HCT116 (cell line): ENCODE results near the gene TACR3. TPM values are rescaled to one million over a fixed set of nuclear protein-coding genes. Genes with fewer than 3 reads are reported as not detected.

Source experiments
- ATAC-seq: fragments of 200-7000 bp; cut with Tn5 transposase; 2 replicates; pipeline ENCODE4 v1.9.1; 2020; ENCODE audit warnings: mild to moderate bottlenecking, moderate library complexity
- BruUV-seq: library from RNA; stranded (reverse); fragments of 400-500 nt; replicated peaks from 2 replicates; lab custom pipeline; 2021; lab: Mats Ljungman, UMichigan
- CTCF ChIA-PET: fragments of 300-600 bp; sonication (Branson Sonifier 250); formaldehyde crosslinking; loops from one replicate; lab custom pipeline; 2021; ENCODE audit warnings: antibody characterized with exemption; lab: Charles Lee
- POLR2A ChIA-PET: fragments of 300-600, 350-600 bp; sonication (Branson Sonifier 250); formaldehyde crosslinking; loops from one replicate; lab custom pipeline; 2021; ENCODE audit warnings: antibody characterized with exemption; lab: Charles Lee
- RAD21 ChIA-PET, 2 experiments: fragments of 300-600 bp; sonication (Branson Sonifier 250); formaldehyde crosslinking; loops; one replicate each; lab custom pipeline; 2023; ENCODE audit warnings: low total read pairs in 2 of 2; ENCODE audit not compliant: uncharacterized antibody in 2 of 2, unreplicated experiment in 2 of 2, low non-redundant PET in 1 of 2; lab: Charles Lee
- DNase-seq: peaks from one replicate; pipeline ENCODE4 v3.0.0-alpha.2; 2010; ENCODE audit warnings: low read depth, low spot score
- H2AFZ ChIP-seq: fragments of 200-600 bp; shearing (Covaris generic), sonication (generic); 2 replicates; pipeline ENCODE4 v1.6.1; 2017; ENCODE audit warnings: low read depth, mixed run types, mixed read lengths, antibody characterized with exemption, low read length; ENCODE audit not compliant: poor library complexity, severe bottlenecking
- H3K27ac ChIP-seq: 2 replicates; pipeline ENCODE4 v1.5.1; 2012; ENCODE audit warnings: low read depth, low read length
- H3K27me3 ChIP-seq: fragments of 200-600 bp; sonication (generic); 2 replicates; pipeline ENCODE4 v1.6.1; 2016; ENCODE audit warnings: mixed run types, low read length, mixed read lengths; ENCODE audit not compliant: insufficient read depth
- H3K36me3 ChIP-seq, 2 experiments: fragments of 200-500 bp in 1 of 2; fragments of 200-600 bp in 1 of 2; sonication (Bioruptor generic) in 1 of 2; sonication (generic) in 1 of 2; 2 replicates each; pipeline versions ENCODE4 v1.5.1 to v1.6.1; 2014 to 2016; ENCODE audit warnings: low read length in 2 of 2, inconsistent platforms in 1 of 2, mixed read lengths in 1 of 2, mixed run types in 1 of 2; ENCODE audit not compliant: insufficient read depth in 2 of 2, control insufficient read depth in 1 of 2
- H3K4me1 ChIP-seq, 2 experiments: fragments of 200-600 bp in 1 of 2; sonication (generic) in 1 of 2; 2 replicates each; pipeline versions ENCODE4 v1.5.1 to v1.6.1; 2012 to 2017; ENCODE audit warnings: low read length in 2 of 2, inconsistent platforms in 1 of 2, mild to moderate bottlenecking in 1 of 2, mixed read lengths in 1 of 2, mixed run types in 1 of 2, moderate library complexity in 1 of 2; ENCODE audit not compliant: insufficient read depth in 2 of 2, control insufficient read depth in 1 of 2
- H3K4me2 ChIP-seq: fragments of 200-600 bp; sonication (generic); 2 replicates; pipeline ENCODE4 v1.6.1; 2017; ENCODE audit warnings: mixed run types, low read length, mixed read lengths
- H3K4me3 ChIP-seq, 2 experiments: fragments of 200-600 bp in 1 of 2; sonication (generic) in 1 of 2; replicated peaks in 1 of 2; 2 replicates each; pipeline ENCODE4 v1.5.1; 2011 to 2016; ENCODE audit warnings: low read length in 2 of 2, control low read depth in 1 of 2, low read depth in 1 of 2, mild to moderate bottlenecking in 1 of 2, mixed read lengths in 1 of 2, mixed run types in 1 of 2
- H3K79me2 ChIP-seq: fragments of 200-600 bp; sonication (generic); 2 replicates; pipeline ENCODE4 v1.6.1; 2017; ENCODE audit warnings: mild to moderate bottlenecking, mixed run types, low read length, moderate library complexity, mixed read lengths; ENCODE audit not compliant: insufficient read depth
- H3K9ac ChIP-seq: fragments of 200-600 bp; sonication (generic); 2 replicates; pipeline ENCODE4 v1.6.1; 2016; ENCODE audit warnings: low read length, mixed read lengths
- H3K9me2 ChIP-seq: fragments of 200-600 bp; sonication (generic), shearing (Covaris generic); 2 replicates; pipeline ENCODE4 v1.6.1; 2017; ENCODE audit warnings: mixed run types, mild to moderate bottlenecking, moderate library complexity; ENCODE audit not compliant: insufficient read depth
- H3K9me3 ChIP-seq, 2 experiments: fragments of 200-500 bp in 1 of 2; fragments of 200-600 bp in 1 of 2; sonication (Bioruptor generic) in 1 of 2; sonication (generic) in 1 of 2; 2 replicates each; pipeline ENCODE4 v1.6.1; 2014 to 2017; ENCODE audit warnings: low read length in 2 of 2, mixed read lengths in 2 of 2, inconsistent platforms in 1 of 2, low read depth in 1 of 2, mild to moderate bottlenecking in 1 of 2, mixed run types in 1 of 2, moderate library complexity in 1 of 2; ENCODE audit not compliant: control insufficient read depth in 1 of 2, insufficient read depth in 1 of 2
- H4K20me1 ChIP-seq: fragments of 200-600 bp; sonication (generic), shearing (Covaris generic); 2 replicates; pipeline ENCODE4 v1.6.1; 2017; ENCODE audit warnings: mixed run types, mild to moderate bottlenecking, moderate library complexity; ENCODE audit not compliant: insufficient read depth
- ATF3 ChIP-seq: IDR thresholded peaks from 2 replicates; pipeline ENCODE4 v1.6.1; 2012
- CEBPB ChIP-seq: IDR thresholded peaks from 2 replicates; pipeline ENCODE4 v1.6.1; 2012; ENCODE audit warnings: low read depth
- EGR1 ChIP-seq: IDR thresholded peaks from 2 replicates; pipeline ENCODE4 v1.6.1; 2012; ENCODE audit warnings: low read depth
- EZH2 ChIP-seq: fragments of 200-600 bp; sonication (generic); IDR thresholded peaks from 2 replicates; pipeline ENCODE4 v1.6.1; 2017; ENCODE audit warnings: antibody characterized with exemption, mixed run types
- EZH2phosphoT487 ChIP-seq: fragments of 200-600 bp; IDR thresholded peaks from 2 replicates; pipeline ENCODE4 v1.6.1; 2018; ENCODE audit warnings: antibody characterized with exemption, borderline replicate concordance
- FOSL1 ChIP-seq: IDR thresholded peaks from 2 replicates; pipeline ENCODE4 v1.6.1; 2012; ENCODE audit warnings: low read depth
- POLR2A ChIP-seq: IDR thresholded peaks from 2 replicates; pipeline ENCODE4 v1.7.0; 2011; ENCODE audit warnings: borderline replicate concordance; ENCODE audit not compliant: insufficient read depth, insufficient read length; ENCODE audit errors: extremely low read depth
- POLR2AphosphoS5 ChIP-seq: IDR thresholded peaks from 2 replicates; pipeline ENCODE4 v1.6.1; 2011; ENCODE audit warnings: mild to moderate bottlenecking, low read depth, low read length, moderate library complexity
- SIN3A ChIP-seq: IDR thresholded peaks from 2 replicates; pipeline ENCODE4 v1.6.1; 2012; ENCODE audit warnings: low read depth
- SP1 ChIP-seq: IDR thresholded peaks from 2 replicates; pipeline ENCODE4 v1.6.1; 2012; ENCODE audit warnings: low read depth
- SRF ChIP-seq: IDR thresholded peaks from 2 replicates; pipeline ENCODE4 v1.6.1; 2012; ENCODE audit warnings: low read depth
- ZFX ChIP-seq: fragments of 450-650 bp; IDR thresholded peaks from 2 replicates; pipeline ENCODE4 v1.6.1; 2017
- ZNF274 ChIP-seq: fragments of 200-500 bp; sonication (Bioruptor generic); IDR thresholded peaks from 2 replicates; pipeline ENCODE4 v1.6.1; 2014; ENCODE audit warnings: mild to moderate bottlenecking, low read depth, low read length, inconsistent platforms
- intact Hi-C: fragments of 100-400 bp; cut with micrococcal nuclease; formaldehyde crosslinking; loops from 2 replicates; pipeline ENCODE4 v1.10.0; 2022
- total RNA-seq: library from RNA; stranded (reverse); gene quantifications from one replicate; pipeline ENCODE4 v1.2.1, GENCODE V29; 2021; ENCODE audit not compliant: unreplicated experiment
- TF ChIP-seq, protein P1 (sequence below): IDR thresholded peaks from 2 replicates; pipeline ENCODE4 v1.6.1; 2011; ENCODE audit warnings: mild to moderate bottlenecking, low read length, moderate library complexity; ENCODE audit not compliant: insufficient replicate concordance; ENCODE audit errors: extremely low read depth
- TF ChIP-seq, protein P2 (sequence below), 3 experiments: fragments of 200-600 bp in 1 of 3; sonication (generic) in 1 of 3; IDR thresholded peaks in 2 of 3; conservative IDR thresholded peaks in 1 of 3; 2 replicates each; pipeline ENCODE4 v1.5.1; 2012 to 2017; ENCODE audit warnings: low read depth in 2 of 3, low read length in 2 of 3, antibody characterized with exemption in 1 of 3, borderline replicate concordance in 1 of 3, control low read depth in 1 of 3, mild to moderate bottlenecking in 1 of 3, mixed read lengths in 1 of 3, mixed run types in 1 of 3, moderate library complexity in 1 of 3; ENCODE audit not compliant: insufficient read depth in 1 of 3

TACR3 gene
- total RNA-seq, 1 experiment from 2014 or later = not detected

- no peaks in the 10 kb centered on the region for H3K4me1 ChIP-seq
- H3K9me2 ChIP-seq = no peaks in the 10 kb centered on the region
- intact Hi-C loops = no loop called here
- no peak for TF ChIP-seq SP1
- TF ChIP-seq, all 23 proteins: peak for 0
- CTCF ChIA-PET = no interaction called here
- no peak overlapping the region for H3K27ac ChIP-seq
- BruUV-seq = no TSS peak
- H3K9me3 ChIP-seq = no peaks in the 10 kb centered on the region
- POLR2A ChIA-PET = no interaction called here
- H3K4me2 ChIP-seq = no peak overlapping the region
- H3K9ac ChIP-seq = no peak overlapping the region
- no peak for DNase-seq
- H3K4me3 ChIP-seq = no peak overlapping the region
- ATAC-seq = no peak
- H3K36me3 ChIP-seq = no peaks in the 10 kb centered on the region
- no peak overlapping the region for H2AFZ ChIP-seq
- H3K27me3 ChIP-seq = no peaks in the 10 kb centered on the region
- no peaks in the 10 kb centered on the region for H4K20me1 ChIP-seq
- H3K79me2 ChIP-seq = no peaks in the 10 kb centered on the region
- RAD21 ChIA-PET = no interaction called here
Measured at GRCh38 chr4:103692615-103693014, 27.2 kb downstream of the TACR3 start.

GRCh38 chr4:103673983-103674382 lies 45.8 kb downstream of the TACR3 start:
- TF ChIP-seq EGR1 = no peak
- TF ChIP-seq, protein P1, sequence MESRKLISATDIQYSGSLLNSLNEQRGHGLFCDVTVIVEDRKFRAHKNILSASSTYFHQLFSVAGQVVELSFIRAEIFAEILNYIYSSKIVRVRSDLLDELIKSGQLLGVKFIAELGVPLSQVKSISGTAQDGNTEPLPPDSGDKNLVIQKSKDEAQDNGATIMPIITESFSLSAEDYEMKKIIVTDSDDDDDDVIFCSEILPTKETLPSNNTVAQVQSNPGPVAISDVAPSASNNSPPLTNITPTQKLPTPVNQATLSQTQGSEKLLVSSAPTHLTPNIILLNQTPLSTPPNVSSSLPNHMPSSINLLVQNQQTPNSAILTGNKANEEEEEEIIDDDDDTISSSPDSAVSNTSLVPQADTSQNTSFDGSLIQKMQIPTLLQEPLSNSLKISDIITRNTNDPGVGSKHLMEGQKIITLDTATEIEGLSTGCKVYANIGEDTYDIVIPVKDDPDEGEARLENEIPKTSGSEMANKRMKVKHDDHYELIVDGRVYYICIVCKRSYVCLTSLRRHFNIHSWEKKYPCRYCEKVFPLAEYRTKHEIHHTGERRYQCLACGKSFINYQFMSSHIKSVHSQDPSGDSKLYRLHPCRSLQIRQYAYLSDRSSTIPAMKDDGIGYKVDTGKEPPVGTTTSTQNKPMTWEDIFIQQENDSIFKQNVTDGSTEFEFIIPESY = no peak
- TF ChIP-seq ATF3 = no peak
- TF ChIP-seq EZH2phosphoT487 = no peak
- no peak for TF ChIP-seq CEBPB
- no peak for TF ChIP-seq ZFX
- TF ChIP-seq SIN3A = no peak
- TF ChIP-seq FOSL1 = no peak
- TF ChIP-seq EZH2 = no peak
- TF ChIP-seq POLR2AphosphoS5 = no peak
- TF ChIP-seq SRF = no peak
- TF ChIP-seq, protein P2, sequence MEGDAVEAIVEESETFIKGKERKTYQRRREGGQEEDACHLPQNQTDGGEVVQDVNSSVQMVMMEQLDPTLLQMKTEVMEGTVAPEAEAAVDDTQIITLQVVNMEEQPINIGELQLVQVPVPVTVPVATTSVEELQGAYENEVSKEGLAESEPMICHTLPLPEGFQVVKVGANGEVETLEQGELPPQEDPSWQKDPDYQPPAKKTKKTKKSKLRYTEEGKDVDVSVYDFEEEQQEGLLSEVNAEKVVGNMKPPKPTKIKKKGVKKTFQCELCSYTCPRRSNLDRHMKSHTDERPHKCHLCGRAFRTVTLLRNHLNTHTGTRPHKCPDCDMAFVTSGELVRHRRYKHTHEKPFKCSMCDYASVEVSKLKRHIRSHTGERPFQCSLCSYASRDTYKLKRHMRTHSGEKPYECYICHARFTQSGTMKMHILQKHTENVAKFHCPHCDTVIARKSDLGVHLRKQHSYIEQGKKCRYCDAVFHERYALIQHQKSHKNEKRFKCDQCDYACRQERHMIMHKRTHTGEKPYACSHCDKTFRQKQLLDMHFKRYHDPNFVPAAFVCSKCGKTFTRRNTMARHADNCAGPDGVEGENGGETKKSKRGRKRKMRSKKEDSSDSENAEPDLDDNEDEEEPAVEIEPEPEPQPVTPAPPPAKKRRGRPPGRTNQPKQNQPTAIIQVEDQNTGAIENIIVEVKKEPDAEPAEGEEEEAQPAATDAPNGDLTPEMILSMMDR (IDR thresholded peaks at IDR 0.05 in 2 of 3, conservative IDR thresholded peaks at IDR 0.05 in 1 of 3; ENCODE audit: borderline replicate concordance in 1 of 3, insufficient read depth in 1 of 3, low read depth in 2 of 3, low read length in 2 of 3) = no peak
- no peak for TF ChIP-seq POLR2A
- TF ChIP-seq ZNF274 = no peak
- H3K4me1 ChIP-seq = no peaks in the 10 kb centered on the region
- H4K20me1 ChIP-seq = no peaks in the 10 kb centered on the region
- no peak overlapping the region for H2AFZ ChIP-seq
- BruUV-seq = no TSS peak
- H3K9me2 ChIP-seq = no peaks in the 10 kb centered on the region
- H3K9ac ChIP-seq = no peak overlapping the region
- ATAC-seq (no peak), DNase-seq (no peak)
- ChIA-PET CTCF (no interaction called here), POLR2A (no interaction called here), RAD21 (no interaction called here)
- no peaks in the 10 kb centered on the region for H3K9me3 ChIP-seq
- no peak overlapping the region for H3K4me2 ChIP-seq
- H3K79me2 ChIP-seq = no peaks in the 10 kb centered on the region
- intact Hi-C loops = no loop called here
- H3K4me3 ChIP-seq = no peak overlapping the region
- no peaks in the 10 kb centered on the region for H3K36me3 ChIP-seq
- no peak overlapping the region for H3K27ac ChIP-seq
- H3K27me3 ChIP-seq = no peaks in the 10 kb centered on the region
